Lower lobe of right lung (tissue), 2 donors: ENCODE measurements around the gene GUCA2B. TPM values are rescaled to one million over a fixed set of nuclear protein-coding genes. Genes with fewer than 3 reads are reported as not detected.

Experiments
- ATAC-seq, 2 donors: fragments of 200-7000 bp; cut with Tn5 transposase; one replicate each; pipeline ENCODE4 v1.9.1; 2020 to 2022; ENCODE audit warnings: mild to moderate bottlenecking in 2 of 2, moderate library complexity in 2 of 2
- DNase-seq: peaks from one replicate; pipeline ENCODE4 v3.0.0-alpha.2; 2020
- H3K27ac ChIP-seq: fragments of 200-600 bp; one replicate; pipeline ENCODE4 v1.8.0; 2022
- H3K27me3 ChIP-seq: fragments of 200-600 bp; one replicate; pipeline ENCODE4 v1.8.0; 2022; ENCODE audit warnings: low read depth
- H3K36me3 ChIP-seq: fragments of 200-600 bp; one replicate; pipeline ENCODE4 v1.8.0; 2022; ENCODE audit warnings: mild to moderate bottlenecking
- H3K4me1 ChIP-seq: fragments of 200-600 bp; one replicate; pipeline ENCODE4 v1.8.0; 2022
- H3K4me3 ChIP-seq: fragments of 200-600 bp; one replicate; pipeline ENCODE4 v1.8.0; 2022; ENCODE audit warnings: mild to moderate bottlenecking
- H3K9me3 ChIP-seq: fragments of 200-600 bp; one replicate; pipeline ENCODE4 v1.8.0; 2022
- CTCF ChIP-seq: fragments of 200-600 bp; IDR thresholded peaks from one replicate; pipeline ENCODE4 v1.8.0; 2022; ENCODE audit warnings: antibody characterized with exemption, mild to moderate bottlenecking
- intact Hi-C: fragments of 100-400 bp; cut with DNase I; formaldehyde crosslinking; loops from one replicate; pipeline ENCODE4 v1.11.0; 2022
- total RNA-seq: library from RNA; stranded (reverse); fragmentation: NEBNext Ultra II Directional; extraction: Animal tissue kit (Norgen Biotek cat#: 25700); gene quantifications from one replicate; pipeline ENCODE4 v1.2.1, GENCODE V29; 2021
- donor health status: DM: no; HTN: yes; CAD: no; lungs with severe emphysema.

The GUCA2B gene
- total RNA-seq, 1 donor from 2014 or later, result not detected

- intact Hi-C loops, result no loop called here
Measured at GRCh38 chr1:42117214-42117613, 36.0 kb upstream of the GUCA2B start.

GRCh38 chr1:42118125-42118524 lies 35.1 kb upstream of the GUCA2B start:
- no peak for TF ChIP-seq CTCF
- Histone ChIP-seq H3K4me1 (no peaks in the 10 kb centered on the region), H3K36me3 (no peaks in the 10 kb centered on the region)

More at GRCh38 chr1:42117214-42117613, 36.0 kb upstream of the GUCA2B start:
- TF ChIP-seq CTCF, result no peak
- ATAC-seq (no peak), DNase-seq (no peak)
- Histone ChIP-seq H3K4me3 (no peak overlapping the region), H3K36me3 (no peaks in the 10 kb centered on the region), H3K4me1 (no peaks in the 10 kb centered on the region), H3K9me3 (no peaks in the 10 kb centered on the region), H3K27me3 (no peaks in the 10 kb centered on the region), H3K27ac (no peak overlapping the region)

GRCh38 chr1:42122408-42122807 lies 30.8 kb upstream of the GUCA2B start:
- Histone ChIP-seq H3K36me3 (no peaks in the 10 kb centered on the region), H3K27ac (no peak overlapping the region), H3K4me1 (no peaks in the 10 kb centered on the region), H3K27me3 (no peaks in the 10 kb centered on the region), H3K4me3 (no peak overlapping the region), H3K9me3 (no peaks in the 10 kb centered on the region)
- ATAC-seq (no peak), DNase-seq (no peak)
- TF ChIP-seq CTCF, result no peak
- intact Hi-C loops, result no loop called here

More at GRCh38 chr1:42118125-42118524, 35.1 kb upstream of the GUCA2B start:
- intact Hi-C loops, result no loop called here
- Histone ChIP-seq H3K27me3 (no peaks in the 10 kb centered on the region), H3K27ac (no peak overlapping the region), H3K9me3 (no peaks in the 10 kb centered on the region), H3K4me3 (no peak overlapping the region)
- ATAC-seq (no peak), DNase-seq (no peak)

GRCh38 chr1:42125552-42125951 lies 27.7 kb upstream of the GUCA2B start:
- H3K4me1 ChIP-seq, result no peaks in the 10 kb centered on the region
- no peak overlapping the region for H3K4me3 ChIP-seq
- no peak for ATAC-seq
- no peaks in the 10 kb centered on the region for H3K27me3 ChIP-seq
- no peak overlapping the region for H3K27ac ChIP-seq
- intact Hi-C loops, result no loop called here
- H3K9me3 ChIP-seq, result no peaks in the 10 kb centered on the region
- no peaks in the 10 kb centered on the region for H3K36me3 ChIP-seq
- no peak for DNase-seq
- no peak for TF ChIP-seq CTCF

- Histone ChIP-seq H3K27ac (no peak overlapping the region), H3K27me3 (no peaks in the 10 kb centered on the region), H3K9me3 (no peaks in the 10 kb centered on the region), H3K4me1 (no peaks in the 10 kb centered on the region), H3K4me3 (no peak overlapping the region), H3K36me3 (no peaks in the 10 kb centered on the region)
- intact Hi-C loops, result no loop called here
- DNase-seq (no peak), ATAC-seq (no peak)
- no peak for TF ChIP-seq CTCF
Measured at GRCh38 chr1:42127767-42128166, 25.4 kb upstream of the GUCA2B start.

GRCh38 chr1:42128499-42128898 lies 24.7 kb upstream of the GUCA2B start:
- intact Hi-C loops, result no loop called here
- H3K27ac ChIP-seq, result no peak overlapping the region
- no peak for DNase-seq
- no peak for ATAC-seq
- H3K4me3 ChIP-seq, result no peak overlapping the region
- H3K4me1 ChIP-seq, result no peaks in the 10 kb centered on the region
- H3K9me3 ChIP-seq, result no peaks in the 10 kb centered on the region
- TF ChIP-seq CTCF, result no peak
- no peaks in the 10 kb centered on the region for H3K27me3 ChIP-seq
- no peaks in the 10 kb centered on the region for H3K36me3 ChIP-seq
